Panc1 (cell line): ENCODE data around the gene ZNFX1.
A peak's percentile ranks its signal among the peaks of the same experiment; 100 is the strongest.

Experiments used
- CTCF ChIP-seq: fragments of 450-650 bp; IDR thresholded peaks from 2 replicates; pipeline ENCODE4 v1.5.1; 2017; ENCODE audit warnings: mild to moderate bottlenecking
- POLR2AphosphoS5 ChIP-seq: IDR thresholded peaks from 2 replicates; pipeline ENCODE4 v1.6.1; 2012; ENCODE audit warnings: mild to moderate bottlenecking, low read depth, low read length, moderate library complexity
- REST ChIP-seq, 2 experiments: IDR thresholded peaks; 2 replicates each; pipeline ENCODE4 v1.6.1; 2011 to 2012; ENCODE audit warnings: low read depth in 2 of 2, control low read depth in 1 of 2, low read length in 1 of 2, mild to moderate bottlenecking in 1 of 2, moderate library complexity in 1 of 2; ENCODE audit not compliant: insufficient read depth in 1 of 2

- peak; percentile 7; the same call in 1 of the 2 replicates for TF ChIP-seq POLR2AphosphoS5
- no peak for TF ChIP-seq REST (IDR thresholded peaks at IDR 0.05; ENCODE audit: insufficient read depth in 1 of 2, low read depth in 2 of 2, low read length in 1 of 2)
- TF ChIP-seq CTCF: no peak
These were observed 1.2 kb upstream of the ZNFX1 start for GRCh38 chr20:49278818-49279676.
